ENCODE results near the gene ZNF217.
"Not testable (repeated sequence)": the region's sequence is repeated elsewhere in the genome, so short reads cannot be mapped to it uniquely, and the experiment has no call there.

ZNF217 gene

GRCh38 chr20:53583660-53584549 lies 9.7 kb downstream of the ZNF217 start:
- DNase-seq (ENCODE audit: low read depth): not testable (repeated sequence)

- DNase-seq (ENCODE audit: low read depth): no peak
Observed at GRCh38 chr20:53582574-53583351, 10.9 kb downstream of the ZNF217 start.

GRCh38 chr20:53582251-53582570 lies 11.4 kb downstream of the ZNF217 start:
- DNase-seq (ENCODE audit: low read depth): no peak

GRCh38 chr20:53581444-53582250 lies 12.0 kb downstream of the ZNF217 start:
- DNase-seq (ENCODE audit: low read depth): no peak

GRCh38 chr20:53580376-53581111 lies 13.1 kb downstream of the ZNF217 start:
- no peak for DNase-seq (ENCODE audit: low read depth)

GRCh38 chr20:53579581-53580375 lies 13.9 kb downstream of the ZNF217 start:
- no peak for DNase-seq (ENCODE audit: low read depth)

GRCh38 chr20:53579266-53579580 lies 14.4 kb downstream of the ZNF217 start:
- no peak for DNase-seq (ENCODE audit: low read depth)

GRCh38 chr20:53578492-53579222 lies 15.0 kb downstream of the ZNF217 start:
- DNase-seq (ENCODE audit: low read depth): peak; percentile 31

GRCh38 chr20:53576586-53577318 lies 16.9 kb downstream of the ZNF217 start:
- no peak for DNase-seq (ENCODE audit: low read depth)

GRCh38 chr20:53576195-53576580 lies 17.5 kb downstream of the ZNF217 start:
- DNase-seq (ENCODE audit: low read depth): no peak

GRCh38 chr20:53575481-53576194 lies 18.0 kb downstream of the ZNF217 start:
- DNase-seq (ENCODE audit: low read depth): no peak

GRCh38 chr20:53574819-53575218 lies 18.8 kb downstream of the ZNF217 start:
- DNase-seq (ENCODE audit: low read depth): no peak

GRCh38 chr20:53574259-53574789 lies 19.3 kb downstream of the ZNF217 start:
- DNase-seq (ENCODE audit: low read depth): no peak

- no peak for DNase-seq (ENCODE audit: low read depth)
Observed at GRCh38 chr20:53571555-53572286, 21.9 kb downstream of the ZNF217 start.

- DNase-seq (ENCODE audit: low read depth): no peak
Observed at GRCh38 chr20:53570446-53571276, 23.0 kb downstream of the ZNF217 start.

GRCh38 chr20:53569606-53570307 lies 23.9 kb downstream of the ZNF217 start:
- no peak for DNase-seq (ENCODE audit: low read depth)
